HG03460 (cell line): ENCODE measurements around the gene UBA52.
"Not testable (repeated sequence)": the region's sequence is repeated elsewhere in the genome, so short reads cannot be mapped to it uniquely, and the experiment has no call there.

Experiments used
- ATAC-seq: cut with Tn5 transposase; IDR thresholded peaks from one replicate; pipeline ENCODE4 v1.9.1; 2021; ENCODE audit not compliant: unreplicated experiment

Gene UBA52

GRCh38 chr19:18571564-18572344 is at the start of gene UBA52:
TSS of gene UBA52 (plus strand) at chr19:18571857. CDS start at chr19:18573301, 1,444 bp downstream.
- ATAC-seq, result peak; percentile 86

GRCh38 chr19:18522124-18522861 is 49.4 kb upstream of the UBA52 start:
- peak; percentile 83 for ATAC-seq

GRCh38 chr19:18522862-18523440 is 48.7 kb upstream of the UBA52 start:
- ATAC-seq, result not testable (repeated sequence)

- ATAC-seq, result no peak
Measured at GRCh38 chr19:18523841-18524240, 47.8 kb upstream of the UBA52 start.

- no peak for ATAC-seq
Measured at GRCh38 chr19:18526316-18526715, 45.3 kb upstream of the UBA52 start.

GRCh38 chr19:18529782-18530181 is 41.9 kb upstream of the UBA52 start:
- no peak for ATAC-seq

GRCh38 chr19:18531485-18531884 is 40.2 kb upstream of the UBA52 start:
- no peak for ATAC-seq

- ATAC-seq, result no peak
Measured at GRCh38 chr19:18532168-18532890, 39.3 kb upstream of the UBA52 start.

- no peak for ATAC-seq
Measured at GRCh38 chr19:18533058-18533457, 38.6 kb upstream of the UBA52 start.

- ATAC-seq, result no peak
Measured at GRCh38 chr19:18536475-18536874, 35.2 kb upstream of the UBA52 start.

- ATAC-seq, result no peak
Measured at GRCh38 chr19:18537431-18537830, 34.2 kb upstream of the UBA52 start.

GRCh38 chr19:18538115-18538514 is 33.5 kb upstream of the UBA52 start:
- ATAC-seq, result no peak

- no peak for ATAC-seq
Measured at GRCh38 chr19:18539372-18539771, 32.3 kb upstream of the UBA52 start.

GRCh38 chr19:18540200-18540599 is 31.5 kb upstream of the UBA52 start:
- ATAC-seq, result not testable (repeated sequence)

GRCh38 chr19:18541258-18541991 is 30.2 kb upstream of the UBA52 start:
- no peak for ATAC-seq

- no peak for ATAC-seq
Measured at GRCh38 chr19:18541992-18542940, 29.4 kb upstream of the UBA52 start.

- ATAC-seq, result peak; percentile 85
Measured at GRCh38 chr19:18542941-18543813, 28.5 kb upstream of the UBA52 start, which contains the start of gene FKBP8. TSS of gene FKBP8 (minus strand) at chr19:18543573. CDS start at chr19:18541970, 1,603 bp downstream.

- ATAC-seq, result peak; percentile 66
Measured at GRCh38 chr19:18543814-18544475, 27.7 kb upstream of the UBA52 start.
